DND-41 (cell line): ENCODE measurements around the gene SLC22A1.

Experiments used
- ATAC-seq: fragments of 200-7000 bp; cut with Tn5 transposase; 3 replicates; pipeline ENCODE4 v1.9.1; 2021; ENCODE audit warnings: low read depth; ENCODE audit not compliant: insufficient read depth
- DNase-seq: peaks from one replicate; pipeline ENCODE4 v3.0.0-alpha.2; 2020
- H2AFZ ChIP-seq: 2 replicates; pipeline ENCODE4 v1.6.0; 2012; ENCODE audit warnings: low read depth, low read length
- H3K27ac ChIP-seq: 2 replicates; pipeline ENCODE4 v1.5.1; 2012; ENCODE audit warnings: low read length, inconsistent platforms
- H3K27me3 ChIP-seq: fragments of 200-600 bp; sonication (generic); 2 replicates; pipeline ENCODE4 v1.6.0; 2012; ENCODE audit warnings: low read length, mild to moderate bottlenecking, inconsistent platforms; ENCODE audit not compliant: insufficient read depth, poor library complexity
- H3K36me3 ChIP-seq: 2 replicates; pipeline ENCODE4 v1.5.1; 2012; ENCODE audit warnings: low read length, inconsistent platforms; ENCODE audit not compliant: insufficient read depth
- H3K4me1 ChIP-seq: 2 replicates; pipeline ENCODE4 v1.5.1; 2012; ENCODE audit warnings: mild to moderate bottlenecking, low read length; ENCODE audit not compliant: insufficient read depth
- H3K4me2 ChIP-seq: 2 replicates; pipeline ENCODE4 v1.6.0; 2012; ENCODE audit warnings: mild to moderate bottlenecking, moderate library complexity, low read length, inconsistent platforms; ENCODE audit not compliant: insufficient read depth
- H3K4me3 ChIP-seq, 2 experiments: fragments of 200-600 bp in 1 of 2; shearing (Covaris generic) in 1 of 2; 2 replicates each; pipeline ENCODE4 v1.5.1; 2012 to 2016; ENCODE audit warnings: inconsistent platforms in 2 of 2, low read length in 2 of 2, mild to moderate bottlenecking in 2 of 2, low read depth in 1 of 2, moderate library complexity in 1 of 2
- H3K79me2 ChIP-seq: 2 replicates; pipeline ENCODE4 v1.6.0; 2012; ENCODE audit warnings: low read length, inconsistent platforms; ENCODE audit not compliant: insufficient read depth
- H3K9ac ChIP-seq: 2 replicates; pipeline ENCODE4 v1.6.0; 2012; ENCODE audit warnings: low read depth, mild to moderate bottlenecking, inconsistent platforms, low read length, moderate library complexity
- H3K9me3 ChIP-seq: 2 replicates; pipeline ENCODE4 v1.5.1; 2012; ENCODE audit warnings: low read length, moderate library complexity, mild to moderate bottlenecking, inconsistent platforms; ENCODE audit not compliant: insufficient read depth, severe bottlenecking
- H4K20me1 ChIP-seq: 2 replicates; pipeline ENCODE4 v1.6.0; 2012; ENCODE audit warnings: low read length; ENCODE audit not compliant: insufficient read depth
- EZH2 ChIP-seq: IDR thresholded peaks from 3 replicates; pipeline ENCODE4 v1.6.1; 2012; ENCODE audit warnings: borderline replicate concordance, low read depth, mild to moderate bottlenecking, moderate library complexity, low read length, inconsistent platforms; ENCODE audit not compliant: severe bottlenecking
- TF ChIP-seq, protein P1 (sequence below): IDR thresholded peaks from 2 replicates; pipeline ENCODE4 v1.5.1; 2012; ENCODE audit warnings: borderline replicate concordance, low read length, moderate library complexity, mild to moderate bottlenecking; ENCODE audit not compliant: poor library complexity, severe bottlenecking; ENCODE audit errors: extremely low read depth

SLC22A1 gene

DNA sequence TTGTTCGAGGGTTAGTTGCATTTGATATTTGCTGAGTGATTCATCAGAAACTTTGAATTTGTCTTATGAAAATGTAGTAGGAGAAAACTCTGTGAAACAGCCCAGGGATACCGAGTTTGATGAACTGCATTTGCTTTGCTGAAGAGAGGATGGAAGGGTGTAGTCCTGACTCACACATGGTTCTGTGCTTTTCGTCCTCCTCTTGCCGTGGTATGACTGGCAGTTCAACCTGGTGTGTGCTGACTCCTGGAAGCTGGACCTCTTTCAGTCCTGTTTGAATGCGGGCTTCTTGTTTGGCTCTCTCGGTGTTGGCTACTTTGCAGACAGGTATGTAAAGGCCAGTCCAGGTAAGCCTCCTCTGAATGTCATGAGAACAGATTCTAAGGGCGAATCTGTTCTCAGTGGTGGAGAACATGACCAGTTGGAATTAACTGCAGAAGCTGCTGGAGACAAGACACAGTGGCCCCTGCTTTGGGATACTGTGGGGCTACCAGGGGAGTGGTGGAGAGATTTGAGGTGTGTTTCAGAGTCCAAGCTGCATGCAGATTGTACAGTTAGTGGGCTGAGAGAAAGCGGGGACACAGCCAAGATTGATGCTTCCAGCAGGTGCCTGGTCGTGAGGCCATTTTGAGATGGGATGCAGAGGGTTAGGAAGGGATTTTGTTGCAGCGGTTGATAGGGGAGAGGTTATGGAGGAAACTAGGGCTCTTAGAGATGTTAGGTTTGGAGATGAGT lies 8.4 kb downstream of the SLC22A1 start:
- Histone ChIP-seq H3K4me2 (no peak overlapping the region), H2AFZ (no peak overlapping the region), H3K27me3 (no peaks in the 10 kb centered on the region), H3K79me2 (no peaks in the 10 kb centered on the region), H4K20me1 (no peaks in the 10 kb centered on the region), H3K27ac (no peak overlapping the region), H3K4me3 (no peak overlapping the region), H3K4me1 (no peaks in the 10 kb centered on the region), H3K9ac (no peak overlapping the region), H3K9me3 (no peaks in the 10 kb centered on the region), H3K36me3 (no peaks in the 10 kb centered on the region)
- DNase-seq, result no peak
- no peak for TF ChIP-seq EZH2
- TF ChIP-seq, protein P1, sequence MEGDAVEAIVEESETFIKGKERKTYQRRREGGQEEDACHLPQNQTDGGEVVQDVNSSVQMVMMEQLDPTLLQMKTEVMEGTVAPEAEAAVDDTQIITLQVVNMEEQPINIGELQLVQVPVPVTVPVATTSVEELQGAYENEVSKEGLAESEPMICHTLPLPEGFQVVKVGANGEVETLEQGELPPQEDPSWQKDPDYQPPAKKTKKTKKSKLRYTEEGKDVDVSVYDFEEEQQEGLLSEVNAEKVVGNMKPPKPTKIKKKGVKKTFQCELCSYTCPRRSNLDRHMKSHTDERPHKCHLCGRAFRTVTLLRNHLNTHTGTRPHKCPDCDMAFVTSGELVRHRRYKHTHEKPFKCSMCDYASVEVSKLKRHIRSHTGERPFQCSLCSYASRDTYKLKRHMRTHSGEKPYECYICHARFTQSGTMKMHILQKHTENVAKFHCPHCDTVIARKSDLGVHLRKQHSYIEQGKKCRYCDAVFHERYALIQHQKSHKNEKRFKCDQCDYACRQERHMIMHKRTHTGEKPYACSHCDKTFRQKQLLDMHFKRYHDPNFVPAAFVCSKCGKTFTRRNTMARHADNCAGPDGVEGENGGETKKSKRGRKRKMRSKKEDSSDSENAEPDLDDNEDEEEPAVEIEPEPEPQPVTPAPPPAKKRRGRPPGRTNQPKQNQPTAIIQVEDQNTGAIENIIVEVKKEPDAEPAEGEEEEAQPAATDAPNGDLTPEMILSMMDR, result no peak
- ATAC-seq, result no peak

DNA sequence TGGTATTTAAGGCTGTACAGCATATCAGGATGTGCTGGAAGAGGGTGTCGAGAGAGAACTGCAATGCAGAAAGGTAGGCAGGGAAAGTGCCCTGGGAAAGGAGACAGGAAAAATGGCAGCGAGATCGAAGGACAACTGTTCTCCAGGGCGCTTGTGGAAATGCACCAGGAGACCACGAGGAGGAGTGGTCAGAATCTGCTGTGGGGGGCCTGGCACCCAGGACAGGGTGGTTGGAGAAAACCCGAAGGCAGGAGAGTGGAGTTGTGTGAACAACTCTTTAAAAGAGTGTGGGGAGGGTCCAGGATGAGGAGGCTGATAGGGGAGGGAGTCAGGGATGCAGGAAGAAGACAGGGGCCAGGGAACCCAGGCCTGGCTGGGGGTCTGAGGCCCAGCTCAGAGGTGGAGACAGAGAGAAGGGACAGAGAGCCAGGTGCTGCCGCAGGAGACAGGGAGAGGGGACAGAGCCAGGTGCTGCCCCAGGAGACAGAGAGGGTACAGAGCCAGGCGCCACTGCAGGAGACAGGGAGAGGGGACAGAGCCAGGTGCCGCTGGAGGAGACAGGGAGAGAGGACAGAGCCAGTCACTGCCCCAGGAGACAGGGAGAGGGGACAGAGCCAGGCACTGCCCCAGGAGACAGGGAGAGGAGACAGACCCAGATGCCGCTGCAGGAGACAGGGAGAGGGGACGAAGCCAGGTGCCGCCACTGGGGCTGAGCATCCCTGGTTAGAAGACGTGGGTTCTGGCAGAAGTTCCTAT lies 9.3 kb downstream of the SLC22A1 start:
- no peak for ATAC-seq
- no peak overlapping the region for H3K4me2 ChIP-seq
- H3K36me3 ChIP-seq, result no peaks in the 10 kb centered on the region
- H3K4me3 ChIP-seq, result no peak overlapping the region
- no peaks in the 10 kb centered on the region for H3K4me1 ChIP-seq
- H2AFZ ChIP-seq, result no peak overlapping the region
- no peaks in the 10 kb centered on the region for H3K79me2 ChIP-seq
- no peaks in the 10 kb centered on the region for H3K27me3 ChIP-seq
- TF ChIP-seq EZH2, result no peak
- no peak overlapping the region for H3K27ac ChIP-seq
- no peak overlapping the region for H3K9ac ChIP-seq
- H4K20me1 ChIP-seq, result no peaks in the 10 kb centered on the region
- H3K9me3 ChIP-seq, result no peaks in the 10 kb centered on the region
- DNase-seq, result no peak

DNA sequence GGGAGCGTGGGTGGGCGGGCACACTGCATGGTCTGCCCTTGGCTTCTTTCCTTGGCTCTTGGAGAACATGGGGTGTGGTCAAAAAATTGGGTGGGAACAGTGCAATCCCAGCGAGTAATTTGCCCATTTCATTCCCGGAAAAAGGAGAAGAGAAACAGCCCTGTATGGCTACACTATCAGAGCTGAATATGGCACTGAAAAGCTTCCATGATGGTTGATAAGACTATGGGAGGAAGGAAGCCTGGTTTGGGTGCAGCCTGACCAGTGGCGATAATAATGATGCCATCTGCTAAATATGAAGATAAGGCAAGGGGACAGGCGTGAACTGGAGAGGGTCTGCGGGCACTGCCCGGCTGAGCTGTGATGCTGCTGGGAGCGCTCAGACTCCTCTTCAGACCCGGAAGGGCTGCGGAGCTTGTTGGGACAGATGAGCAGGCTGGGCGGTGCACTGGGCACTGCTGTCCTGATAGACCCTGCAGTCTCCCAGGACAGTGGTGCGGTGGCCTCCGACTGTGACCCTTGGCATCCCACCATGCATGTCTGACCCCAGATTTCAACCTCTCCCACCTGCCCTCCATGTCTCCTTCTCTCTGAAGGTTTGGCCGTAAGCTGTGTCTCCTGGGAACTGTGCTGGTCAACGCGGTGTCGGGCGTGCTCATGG lies 10.2 kb downstream of the SLC22A1 start:
- DNase-seq (no peak), ATAC-seq (no peak)
- no peaks in the 10 kb centered on the region for H3K36me3 ChIP-seq
- no peaks in the 10 kb centered on the region for H3K79me2 ChIP-seq
- no peak overlapping the region for H3K27ac ChIP-seq
- H4K20me1 ChIP-seq, result no peaks in the 10 kb centered on the region
- no peaks in the 10 kb centered on the region for H3K9me3 ChIP-seq
- no peaks in the 10 kb centered on the region for H3K4me1 ChIP-seq
- no peak for TF ChIP-seq EZH2
- TF ChIP-seq, protein P1, result no peak
- H3K4me2 ChIP-seq, result no peak overlapping the region
- H3K4me3 ChIP-seq, result no peak overlapping the region
- no peaks in the 10 kb centered on the region for H3K27me3 ChIP-seq
- no peak overlapping the region for H3K9ac ChIP-seq
- H2AFZ ChIP-seq, result no peak overlapping the region

DNA sequence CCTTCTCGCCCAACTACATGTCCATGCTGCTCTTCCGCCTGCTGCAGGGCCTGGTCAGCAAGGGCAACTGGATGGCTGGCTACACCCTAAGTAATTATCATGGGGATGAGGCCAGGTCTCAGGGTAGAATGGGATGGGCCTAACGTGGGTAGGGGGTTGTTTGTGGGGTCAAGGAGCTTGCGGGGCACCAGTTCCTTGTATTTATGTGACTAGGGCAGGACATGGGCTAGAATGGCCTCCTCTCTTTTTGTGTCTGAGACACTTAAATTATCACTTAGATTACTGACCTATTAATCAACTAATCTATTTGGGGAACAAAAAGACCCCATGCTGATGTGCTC lies 10.7 kb downstream of the SLC22A1 start:
- no peaks in the 10 kb centered on the region for H3K27me3 ChIP-seq
- no peak overlapping the region for H3K4me3 ChIP-seq
- no peaks in the 10 kb centered on the region for H3K9me3 ChIP-seq
- no peaks in the 10 kb centered on the region for H3K4me1 ChIP-seq
- no peak overlapping the region for H2AFZ ChIP-seq
- no peaks in the 10 kb centered on the region for H4K20me1 ChIP-seq
- no peak overlapping the region for H3K4me2 ChIP-seq
- H3K9ac ChIP-seq, result no peak overlapping the region
- H3K27ac ChIP-seq, result no peak overlapping the region
- TF ChIP-seq, protein P1, result no peak
- no peak for TF ChIP-seq EZH2
- no peak for ATAC-seq
- no peaks in the 10 kb centered on the region for H3K36me3 ChIP-seq
- DNase-seq, result no peak
- H3K79me2 ChIP-seq, result no peaks in the 10 kb centered on the region
